IMR-90 (cell line): ENCODE measurements around the gene KRT32. TPM values are rescaled to one million over a fixed set of nuclear protein-coding genes. Genes with fewer than 3 reads are reported as not detected.

Experiments
- ATAC-seq: fragments of 200-7000 bp; cut with Tn5 transposase; 2 replicates; pipeline ENCODE4 v1.9.1; 2020; ENCODE audit warnings: low read depth, mild to moderate bottlenecking, moderate library complexity
- BruUV-seq: library from RNA; stranded (reverse); fragments of 400-500 nt; replicated peaks from 2 replicates; lab custom pipeline; 2021; lab: Mats Ljungman, UMichigan
- CTCF ChIA-PET: fragments of 300-600 bp; formaldehyde crosslinking; extraction: SDS; loops from one replicate; lab custom pipeline; 2021; ENCODE audit warnings: antibody characterized with exemption; lab: Yijun Ruan, JAX
- POLR2A ChIA-PET: fragments of 300-600 bp; sonication (Branson Sonifier 250); formaldehyde crosslinking; loops from one replicate; lab custom pipeline; 2022; ENCODE audit warnings: antibody characterized with exemption; ENCODE audit not compliant: unreplicated experiment; lab: Charles Lee
- DNase-seq: peaks from one replicate; pipeline ENCODE4 v3.0.0; 2013
- H2AFZ ChIP-seq: replicated peaks from 2 replicates; pipeline ENCODE3; 2013; ENCODE audit warnings: low read length, mild to moderate bottlenecking; ENCODE audit not compliant: poor library complexity
- H2AK5ac ChIP-seq: 2 replicates; pipeline ENCODE4 v1.6.1; 2013; ENCODE audit warnings: low read depth, low read length, inconsistent platforms
- H2AK9ac ChIP-seq: replicated peaks from 2 replicates; pipeline ENCODE3; 2013; ENCODE audit warnings: mild to moderate bottlenecking, low read depth, low read length, moderate library complexity; ENCODE audit not compliant: poor library complexity
- H2BK120ac ChIP-seq: 2 replicates; pipeline ENCODE4 v1.6.1; 2013; ENCODE audit warnings: low read depth, low read length, inconsistent platforms
- H2BK15ac ChIP-seq: 3 replicates; pipeline ENCODE4 v1.6.1; 2013; ENCODE audit warnings: low read depth, low read length, inconsistent platforms
- H2BK20ac ChIP-seq: 2 replicates; pipeline ENCODE4 v1.6.1; 2013; ENCODE audit warnings: low read depth, mild to moderate bottlenecking, inconsistent platforms, low read length, moderate library complexity
- H2BK5ac ChIP-seq: 2 replicates; pipeline ENCODE4 v1.6.1; 2013; ENCODE audit warnings: mild to moderate bottlenecking, low read depth, low read length, inconsistent platforms; ENCODE audit not compliant: poor library complexity, severe bottlenecking
- H3K14ac ChIP-seq: replicated peaks from 2 replicates; pipeline ENCODE4 v1.6.1; 2013; ENCODE audit warnings: low read depth, low read length, inconsistent platforms
- H3K18ac ChIP-seq: 2 replicates; pipeline ENCODE4 v1.6.1; 2013; ENCODE audit warnings: low read depth, low read length, control low read depth
- H3K23ac ChIP-seq: 2 replicates; pipeline ENCODE4 v1.6.1; 2013; ENCODE audit warnings: low read depth, low read length, inconsistent platforms
- H3K27ac ChIP-seq: 2 replicates; pipeline ENCODE4 v1.5.1; 2013; ENCODE audit warnings: mild to moderate bottlenecking, control low read depth, low read length; ENCODE audit not compliant: insufficient read depth
- H3K27me3 ChIP-seq: 2 replicates; pipeline ENCODE4 v1.6.1; 2013; ENCODE audit warnings: low read length; ENCODE audit not compliant: control insufficient read depth, insufficient read depth
- H3K36me3 ChIP-seq: 2 replicates; pipeline ENCODE4 v1.6.1; 2013; ENCODE audit warnings: low read length, mixed read lengths; ENCODE audit not compliant: control insufficient read depth, insufficient read depth
- H3K4ac ChIP-seq: 2 replicates; pipeline ENCODE4 v1.6.1; 2013; ENCODE audit warnings: low read depth, low read length, inconsistent platforms
- H3K4me1 ChIP-seq: 2 replicates; pipeline ENCODE4 v1.6.1; 2013; ENCODE audit warnings: low read length, mixed read lengths; ENCODE audit not compliant: control insufficient read depth, insufficient read depth
- H3K4me2 ChIP-seq: 2 replicates; pipeline ENCODE4 v1.6.1; 2013; ENCODE audit warnings: low read depth, mild to moderate bottlenecking, control low read depth, low read length, moderate library complexity
- H3K4me3 ChIP-seq: 2 replicates; pipeline ENCODE4 v1.5.1; 2013; ENCODE audit warnings: low read depth, mild to moderate bottlenecking, control low read depth, low read length, moderate library complexity; ENCODE audit not compliant: insufficient read depth
- H3K56ac ChIP-seq: 2 replicates; pipeline ENCODE4 v1.6.1; 2013; ENCODE audit warnings: low read length, inconsistent platforms; ENCODE audit not compliant: insufficient read depth; ENCODE audit errors: extremely low read depth
- H3K79me1 ChIP-seq, 2 experiments: 2 replicates each; pipeline ENCODE4 v1.6.1; 2013; ENCODE audit warnings: low read length in 2 of 2, inconsistent platforms in 1 of 2, low read depth in 1 of 2
- H3K9ac ChIP-seq: 2 replicates; pipeline ENCODE4 v1.6.1; 2013; ENCODE audit warnings: low read depth, low read length, control low read depth
- H3K9me1 ChIP-seq: 2 replicates; pipeline ENCODE4 v1.6.1; 2013; ENCODE audit warnings: low read length, inconsistent platforms; ENCODE audit not compliant: insufficient read depth
- H3K9me3 ChIP-seq: 2 replicates; pipeline ENCODE4 v1.6.1; 2013; ENCODE audit warnings: low read length; ENCODE audit not compliant: control insufficient read depth, insufficient read depth
- H4K20me1 ChIP-seq: 2 replicates; pipeline ENCODE4 v1.6.1; 2013; ENCODE audit warnings: low read length, inconsistent platforms; ENCODE audit not compliant: insufficient read depth
- H4K5ac ChIP-seq: 2 replicates; pipeline ENCODE4 v1.6.1; 2013; ENCODE audit warnings: mild to moderate bottlenecking, low read depth, low read length, control low read depth
- H4K8ac ChIP-seq, 2 experiments: 2 replicates each; pipeline ENCODE4 v1.6.1; 2013; ENCODE audit warnings: low read depth in 2 of 2, low read length in 2 of 2, control low read depth in 1 of 2, inconsistent platforms in 1 of 2
- H4K91ac ChIP-seq: 2 replicates; pipeline ENCODE4 v1.6.1; 2013; ENCODE audit warnings: low read depth, low read length, inconsistent platforms; ENCODE audit not compliant: insufficient read depth
- RAD21 ChIP-seq: IDR thresholded peaks from 2 replicates; pipeline ENCODE4 v1.6.1; 2012; ENCODE audit warnings: low read length, improper control_type of control experiment
- WGBS, 2 experiments: methylation state at CpG; one replicate each; pipeline versions ENCODE4 v1.1.5 to v1.1.7; 2013; ENCODE audit warnings: missing lambda C conversion rate in 2 of 2; ENCODE audit not compliant: insufficient read length in 1 of 2; ENCODE audit errors: extremely low coverage in 2 of 2; 5-methylcytosine and 5-hydroxymethylcytosine counted together
- dilution Hi-C: fragments of 300-500 bp; cut with HindIII; formaldehyde crosslinking; loops from one replicate; pipeline ENCODE4 v1.14.3; 2018; ENCODE audit warnings: low sequenced_read_pairs; ENCODE audit not compliant: unreplicated experiment
- in situ Hi-C: fragments of 300-500 bp; cut with MboI; formaldehyde crosslinking; loops from 3 replicates; pipeline ENCODE4 v1.14.3; 2019; ENCODE audit warnings: low sequenced_read_pairs, inconsistent platforms, mixed read lengths
- intact Hi-C: fragments of 100-400 bp; cut with micrococcal nuclease; formaldehyde crosslinking; loops from 2 replicates; pipeline ENCODE4 v1.10.0; 2022
- polyA plus RNA-seq, 3 experiments: library from polyadenylated mRNA; depleted of rRNA; stranded (reverse); fragments of >200 nt; gene quantifications; 2 replicates each; pipeline ENCODE4 v1.2.3, GENCODE V29; 2012; ENCODE audit warnings: low replicate concordance in 1 of 3
- total RNA-seq: library from RNA; depleted of rRNA; stranded (reverse); fragments of >200 nt; gene quantifications from 2 replicates; pipeline ENCODE4 v1.2.3, GENCODE V29; 2012

Gene KRT32
- total and polyA plus RNA-seq, 2 of the 4 experiments (the other 2 are of a cell fraction), result 0.09 TPM; not detected in 1

DNA sequence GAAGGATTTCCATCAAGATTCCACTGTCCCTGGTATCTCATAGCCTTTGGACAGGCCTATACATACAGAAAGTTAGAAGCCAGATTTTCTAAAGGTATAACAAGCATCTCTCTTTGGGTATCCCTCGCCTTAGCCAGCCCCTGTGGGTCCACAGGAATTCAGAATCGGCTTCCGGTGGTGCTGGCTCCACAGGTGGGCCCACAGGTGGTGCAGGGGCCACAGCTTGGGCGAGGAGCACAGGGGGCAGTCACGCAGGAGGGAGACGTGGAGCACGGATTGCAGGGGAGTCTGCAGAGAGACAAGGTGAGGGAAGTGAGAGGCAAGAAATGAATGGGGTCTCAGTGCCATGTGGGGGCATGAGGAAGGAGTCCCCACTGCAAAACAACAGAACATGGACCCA is 29.9 kb downstream of the KRT32 start:
- 70% methylated on average over 7 of the region's 7 CpGs; no CpG with 5 or more reads in 1 of the 2 experiments for WGBS, 2 experiments
- no peak overlapping the region for H4K5ac ChIP-seq
- no peaks in the 10 kb centered on the region for H3K36me3 ChIP-seq
- intact Hi-C loops (no loop called here), dilution Hi-C loops (no loop called here), in situ Hi-C loops (no loop called here)
- no peak overlapping the region for H4K8ac ChIP-seq
- H2AK5ac ChIP-seq, result no peak overlapping the region
- CTCF ChIA-PET, result no interaction called here
- H2AFZ ChIP-seq, result no peak overlapping the region
- no peak overlapping the region for H3K18ac ChIP-seq
- H4K91ac ChIP-seq, result no peak overlapping the region
- no peak for TF ChIP-seq RAD21
- H3K27ac ChIP-seq, result no peak overlapping the region
- peaks cover 8% of the 10 kb centered on the region for H3K4me1 ChIP-seq
- peaks cover 6% of the 10 kb centered on the region; the same call in 1 of the 2 replicates for H3K27me3 ChIP-seq
- H2BK5ac ChIP-seq, result no peak overlapping the region
- DNase-seq, result no peak
- no peak overlapping the region for H2BK15ac ChIP-seq
- H3K56ac ChIP-seq, result no peak overlapping the region
- H4K20me1 ChIP-seq, result no peaks in the 10 kb centered on the region
- no peak overlapping the region for H2AK9ac ChIP-seq
- no peak overlapping the region for H3K23ac ChIP-seq
- peaks cover 5% of the 10 kb centered on the region; the same call in 1 of the 2 replicates for H3K9me1 ChIP-seq
- no peaks in the 10 kb centered on the region for H3K9me3 ChIP-seq
- H2BK20ac ChIP-seq, result no peak overlapping the region
- no peak overlapping the region for H2BK120ac ChIP-seq
- H3K14ac ChIP-seq, result no peak overlapping the region
- BruUV-seq, result no TSS peak
- no peak overlapping the region for H3K4me3 ChIP-seq
- no peak overlapping the region for H3K4ac ChIP-seq
- H3K9ac ChIP-seq, result no peak overlapping the region
- H3K79me1 ChIP-seq, result no peaks in the 10 kb centered on the region
- no peak overlapping the region for H3K4me2 ChIP-seq
- ATAC-seq, result no peak
- POLR2A ChIA-PET, result interaction anchor here (0.6 kb wide), 1 partner anchor 107 kb away, joined by 3 read pairs; no protein-coding TSS in a partner anchor
